Measurements from ENCODE around the gene ADAMTS14. TPM values are rescaled to one million over a fixed set of nuclear protein-coding genes. Genes with fewer than 3 reads are reported as not detected.
"Not testable (repeated sequence)": the region's sequence is repeated elsewhere in the genome, so short reads cannot be mapped to it uniquely, and the experiment has no call there.

ADAMTS14 gene, protein sequence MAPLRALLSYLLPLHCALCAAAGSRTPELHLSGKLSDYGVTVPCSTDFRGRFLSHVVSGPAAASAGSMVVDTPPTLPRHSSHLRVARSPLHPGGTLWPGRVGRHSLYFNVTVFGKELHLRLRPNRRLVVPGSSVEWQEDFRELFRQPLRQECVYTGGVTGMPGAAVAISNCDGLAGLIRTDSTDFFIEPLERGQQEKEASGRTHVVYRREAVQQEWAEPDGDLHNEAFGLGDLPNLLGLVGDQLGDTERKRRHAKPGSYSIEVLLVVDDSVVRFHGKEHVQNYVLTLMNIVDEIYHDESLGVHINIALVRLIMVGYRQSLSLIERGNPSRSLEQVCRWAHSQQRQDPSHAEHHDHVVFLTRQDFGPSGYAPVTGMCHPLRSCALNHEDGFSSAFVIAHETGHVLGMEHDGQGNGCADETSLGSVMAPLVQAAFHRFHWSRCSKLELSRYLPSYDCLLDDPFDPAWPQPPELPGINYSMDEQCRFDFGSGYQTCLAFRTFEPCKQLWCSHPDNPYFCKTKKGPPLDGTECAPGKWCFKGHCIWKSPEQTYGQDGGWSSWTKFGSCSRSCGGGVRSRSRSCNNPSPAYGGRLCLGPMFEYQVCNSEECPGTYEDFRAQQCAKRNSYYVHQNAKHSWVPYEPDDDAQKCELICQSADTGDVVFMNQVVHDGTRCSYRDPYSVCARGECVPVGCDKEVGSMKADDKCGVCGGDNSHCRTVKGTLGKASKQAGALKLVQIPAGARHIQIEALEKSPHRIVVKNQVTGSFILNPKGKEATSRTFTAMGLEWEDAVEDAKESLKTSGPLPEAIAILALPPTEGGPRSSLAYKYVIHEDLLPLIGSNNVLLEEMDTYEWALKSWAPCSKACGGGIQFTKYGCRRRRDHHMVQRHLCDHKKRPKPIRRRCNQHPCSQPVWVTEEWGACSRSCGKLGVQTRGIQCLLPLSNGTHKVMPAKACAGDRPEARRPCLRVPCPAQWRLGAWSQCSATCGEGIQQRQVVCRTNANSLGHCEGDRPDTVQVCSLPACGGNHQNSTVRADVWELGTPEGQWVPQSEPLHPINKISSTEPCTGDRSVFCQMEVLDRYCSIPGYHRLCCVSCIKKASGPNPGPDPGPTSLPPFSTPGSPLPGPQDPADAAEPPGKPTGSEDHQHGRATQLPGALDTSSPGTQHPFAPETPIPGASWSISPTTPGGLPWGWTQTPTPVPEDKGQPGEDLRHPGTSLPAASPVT
- total RNA-seq: 0.10 TPM
- long read RNA-seq, partial matches to known transcripts: 0 of 1 reads
- long read RNA-seq, other reads (novel, unspliced or antisense): 1 of 1 reads

DNA sequence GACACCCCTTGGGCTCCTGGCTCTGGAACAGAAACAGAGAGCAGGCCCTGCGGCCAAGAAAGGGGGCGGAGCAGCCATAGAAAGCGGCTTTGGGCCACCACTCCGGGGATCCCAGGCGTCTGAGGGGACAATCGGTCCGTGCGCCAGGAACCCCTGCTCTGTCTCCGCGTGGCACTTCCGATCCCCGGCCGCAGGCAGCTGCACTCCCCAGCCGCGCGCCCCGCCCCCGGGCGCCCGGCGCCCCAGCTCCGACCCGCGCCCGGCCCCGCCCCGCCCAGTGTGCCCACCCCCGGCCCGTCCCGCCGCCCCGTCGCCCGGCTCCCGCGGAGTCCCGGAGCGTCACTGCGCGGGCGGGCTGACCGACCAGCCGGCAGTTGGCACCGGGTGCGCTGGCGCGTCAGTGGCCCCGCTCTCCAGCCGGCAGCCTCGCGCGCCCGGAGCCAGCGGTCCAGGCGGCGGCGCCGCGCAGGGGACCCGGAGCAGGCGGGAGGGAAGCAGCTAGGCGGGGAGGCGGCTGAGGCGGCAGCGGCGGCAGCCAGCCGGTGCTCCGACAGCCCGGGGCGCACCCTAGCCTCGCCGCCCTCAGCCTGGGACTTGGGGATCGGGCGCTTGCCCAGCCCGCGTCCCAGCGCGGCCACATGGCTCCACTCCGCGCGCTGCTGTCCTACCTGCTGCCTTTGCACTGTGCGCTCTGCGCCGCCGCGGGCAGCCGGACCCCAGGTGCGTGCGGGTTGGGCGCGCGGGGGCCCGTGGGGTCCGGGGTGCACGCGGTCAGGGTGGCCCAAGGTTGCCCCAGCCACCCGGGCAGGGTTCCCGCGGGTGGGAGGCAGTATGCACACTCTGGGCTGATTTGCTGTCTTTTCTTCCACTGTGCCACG lies at the start of gene ADAMTS14:
TSS of gene ADAMTS14 (plus strand) at position 342 of the 878 bp plus-strand sequence. CDS start at position 639, 297 bp downstream.
- ATAC-seq: peak; percentile 67
- intact Hi-C loops (cut with micrococcal nuclease): no loop called here
- peak; percentile 76 for DNase-seq

DNA sequence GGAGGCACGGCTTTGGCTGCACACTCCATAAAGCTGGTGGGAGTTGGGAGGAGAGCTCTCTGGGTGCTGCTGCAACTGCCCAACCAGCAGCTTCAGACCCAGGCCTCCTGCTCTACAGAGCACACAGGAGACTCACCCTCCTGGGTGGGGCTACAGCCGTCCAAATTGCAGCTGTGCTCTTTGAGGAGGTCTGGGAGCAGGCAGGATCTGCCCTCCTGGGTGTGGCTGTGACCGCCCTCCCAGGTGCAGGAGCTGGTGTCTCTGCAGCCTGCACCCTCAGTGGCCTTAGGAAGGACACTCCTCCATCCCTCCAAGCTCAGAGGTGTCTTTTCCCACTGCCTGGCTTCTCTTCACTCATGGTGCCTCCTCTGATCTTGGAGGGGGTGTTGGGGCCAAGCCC lies 49.8 kb upstream of the ADAMTS14 start:
- no peak for DNase-seq
- intact Hi-C loops (cut with micrococcal nuclease): loop anchor here (2.0 kb wide), 1 partner anchor 38 kb away; no protein-coding TSS in a partner anchor
- no peak for ATAC-seq

DNA sequence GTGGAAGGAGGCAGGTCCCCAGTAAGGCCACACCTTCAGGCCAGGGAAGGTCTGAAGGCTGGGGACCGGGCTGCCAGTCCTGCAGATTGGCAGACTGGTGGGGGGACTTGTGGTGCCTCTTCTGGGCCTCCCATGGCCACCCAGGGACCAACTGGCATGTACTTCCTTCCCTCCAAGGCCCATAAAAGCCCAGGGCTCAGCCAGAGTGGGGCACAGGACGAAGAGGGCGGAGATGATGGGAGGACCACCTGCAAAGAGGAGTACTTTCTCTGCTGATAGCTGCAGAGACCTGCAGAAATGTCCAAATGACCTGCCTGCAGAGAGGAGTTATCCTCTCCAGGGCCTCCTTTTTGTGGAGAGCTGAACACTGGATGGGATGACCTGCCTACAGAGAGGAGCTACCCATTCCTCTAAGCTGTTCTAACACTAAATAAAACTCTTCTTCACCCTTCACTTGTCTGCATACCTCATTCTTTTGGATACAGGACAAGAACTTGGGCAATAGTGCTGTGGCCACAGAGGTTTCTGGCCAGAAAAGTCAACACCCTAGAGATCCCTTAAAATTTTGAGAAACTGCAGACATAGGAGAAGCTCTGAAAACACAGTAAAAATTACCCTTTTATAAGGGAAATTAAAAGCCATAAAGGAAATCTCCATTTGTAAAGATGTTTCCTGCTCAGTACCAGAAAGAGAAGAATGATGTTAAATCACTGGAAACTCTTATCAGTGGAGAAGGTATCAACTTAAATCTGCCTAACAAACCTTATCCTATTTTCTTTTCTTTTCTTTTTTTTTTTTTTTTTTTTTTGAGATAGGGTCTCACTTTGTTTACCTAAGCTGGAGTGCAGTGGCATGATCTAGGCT lies 49.1 kb upstream of the ADAMTS14 start:
- DNase-seq (no peak), ATAC-seq (peak; percentile 86)
- intact Hi-C loops (cut with micrococcal nuclease): loop anchor here (2.0 kb wide), 1 partner anchor 38 kb away; no protein-coding TSS in a partner anchor

DNA sequence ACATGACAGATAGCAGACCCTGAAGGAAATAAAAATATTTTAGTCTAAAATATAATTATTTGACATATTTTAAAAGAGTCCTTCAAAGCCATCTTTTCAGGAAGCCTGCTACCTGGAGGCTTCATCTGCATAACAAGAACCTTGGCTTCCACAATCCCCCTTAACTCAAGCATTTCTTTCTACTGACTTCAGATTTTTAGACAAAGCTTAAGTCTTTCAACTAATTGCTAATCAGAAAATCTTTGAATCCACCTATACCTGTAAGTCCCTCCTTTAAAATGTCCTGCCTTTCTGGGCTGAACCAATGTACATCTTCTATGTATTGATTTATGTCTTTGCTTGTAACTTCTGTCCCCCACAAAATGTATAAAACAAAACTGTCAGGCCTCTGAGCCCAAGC lies 46.2 kb upstream of the ADAMTS14 start:
- DNase-seq (no peak), ATAC-seq (no peak)
- intact Hi-C loops (cut with micrococcal nuclease): no loop called here

DNA sequence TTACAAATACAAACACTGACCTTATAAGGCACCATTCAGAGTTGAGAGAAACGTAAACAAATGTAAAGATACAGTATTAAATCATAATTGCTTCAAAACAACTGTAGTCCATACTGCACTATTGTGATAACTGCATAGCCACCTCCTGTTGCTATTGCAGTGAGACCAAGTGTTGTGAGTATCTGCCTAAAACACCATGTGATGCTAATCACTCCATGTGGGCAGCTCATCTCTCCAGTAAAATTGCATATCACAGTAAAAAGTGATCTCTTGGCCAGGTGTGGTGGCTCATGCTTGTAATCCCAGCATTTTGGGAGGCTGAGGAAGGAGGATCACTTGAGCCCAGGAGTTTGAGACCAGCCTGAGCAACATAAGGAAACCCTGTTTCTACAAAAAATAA lies 43.0 kb upstream of the ADAMTS14 start:
- ATAC-seq: no peak
- DNase-seq: no peak
- intact Hi-C loops (cut with micrococcal nuclease): no loop called here

DNA sequence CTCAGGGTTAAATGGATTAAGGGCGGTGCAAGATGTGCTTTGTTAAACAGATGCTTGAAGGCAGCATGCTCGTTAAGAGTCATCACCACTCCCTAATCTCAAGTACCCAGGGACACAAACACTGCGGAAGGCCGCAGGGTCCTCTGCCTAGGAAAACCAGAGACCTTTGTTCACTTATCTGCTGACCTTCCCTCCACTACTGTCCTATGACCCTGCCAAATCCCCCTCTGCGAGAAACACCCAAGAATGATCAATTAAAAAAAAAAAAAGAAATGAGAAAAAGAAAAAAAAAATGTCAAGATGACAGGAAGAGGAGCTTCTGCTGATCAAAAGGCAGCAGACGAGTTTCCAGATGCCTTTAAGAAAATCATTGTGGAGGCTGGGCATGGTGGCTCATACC lies 40.6 kb upstream of the ADAMTS14 start:
- ATAC-seq; DNase-seq; intact Hi-C loops (cut with micrococcal nuclease): not testable (repeated sequence)

DNA sequence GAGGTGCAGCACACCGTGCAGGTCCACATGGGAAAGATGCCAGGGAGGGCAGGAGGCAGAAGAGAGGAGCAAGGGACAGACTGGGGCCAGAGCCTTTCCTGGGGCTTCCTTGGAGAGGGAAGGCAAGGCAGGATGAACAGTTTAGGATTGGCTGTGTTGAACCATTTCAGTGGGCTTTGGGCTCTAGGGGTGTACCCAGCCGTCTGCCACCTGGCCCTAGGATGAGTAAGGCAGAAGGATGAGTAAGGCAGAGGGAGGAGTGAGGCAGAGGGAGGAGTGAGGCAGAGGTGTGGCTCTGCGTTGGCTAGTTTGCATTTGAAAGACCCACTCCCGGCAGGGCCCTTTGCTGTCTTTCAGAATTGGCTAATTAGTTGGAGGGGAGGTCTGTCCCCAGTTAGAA lies 38.3 kb upstream of the ADAMTS14 start:
- intact Hi-C loops (cut with micrococcal nuclease): no loop called here
- DNase-seq (no peak), ATAC-seq (no peak)

DNA sequence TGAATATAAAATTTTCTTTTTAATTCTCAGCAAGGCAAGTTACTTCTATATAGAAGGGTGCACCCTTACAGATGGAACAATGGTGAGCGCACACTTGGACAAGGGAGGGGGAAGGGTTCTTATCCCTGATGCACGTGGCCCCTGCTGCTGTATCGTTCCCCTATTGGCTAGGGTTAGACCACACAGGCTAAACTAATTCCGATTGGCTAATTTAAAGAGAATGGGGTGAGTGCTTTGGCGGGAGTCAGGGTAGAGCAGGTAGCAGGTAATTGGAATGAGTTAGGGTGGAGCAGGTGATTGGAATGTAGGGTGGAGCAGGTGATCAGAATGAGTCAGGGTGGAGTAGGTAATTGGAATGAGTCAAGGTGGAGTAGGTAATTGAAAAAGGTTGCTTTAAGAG lies 37.8 kb upstream of the ADAMTS14 start:
- intact Hi-C loops (cut with micrococcal nuclease): not testable (repeated sequence)

DNA sequence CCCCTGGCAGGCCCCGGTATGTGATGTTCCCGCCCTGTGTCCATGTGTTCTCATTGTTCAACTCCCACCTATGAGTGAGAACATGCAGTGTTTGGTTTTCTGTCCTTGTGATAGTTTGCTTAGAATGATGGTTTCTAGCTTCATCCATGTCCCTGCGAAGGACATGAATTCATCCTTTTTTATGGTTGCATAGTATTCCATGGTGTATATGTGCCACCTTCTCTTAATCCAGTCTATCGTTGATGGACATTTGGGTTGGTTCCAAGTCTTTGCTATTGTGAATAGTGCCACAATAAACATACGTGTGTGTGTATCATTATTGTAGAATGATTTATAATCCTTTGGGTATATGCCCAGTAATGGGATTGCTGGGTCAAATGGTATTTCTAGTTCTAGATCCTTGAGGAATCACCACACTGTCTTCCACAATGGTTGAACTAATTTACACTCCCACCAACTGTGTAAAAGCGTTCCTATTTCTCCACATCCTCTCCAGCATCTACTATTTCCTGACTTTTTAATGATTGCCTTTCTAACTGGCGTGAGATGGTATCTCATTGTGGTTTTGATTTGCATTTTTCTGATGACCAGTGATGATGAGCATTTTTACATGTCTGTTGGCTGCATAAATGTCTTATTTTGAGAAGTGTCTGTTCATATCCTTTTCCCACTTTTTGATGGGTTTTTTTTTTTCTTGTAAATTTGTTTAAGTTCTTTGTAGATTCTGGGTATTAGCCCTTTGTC lies 32.5 kb upstream of the ADAMTS14 start:
- intact Hi-C loops (cut with micrococcal nuclease); DNase-seq; ATAC-seq: not testable (repeated sequence)

More for the DNA sequence above, 37.8 kb upstream of the ADAMTS14 start:
- DNase-seq, ATAC-seq: not testable (repeated sequence)

DNA sequence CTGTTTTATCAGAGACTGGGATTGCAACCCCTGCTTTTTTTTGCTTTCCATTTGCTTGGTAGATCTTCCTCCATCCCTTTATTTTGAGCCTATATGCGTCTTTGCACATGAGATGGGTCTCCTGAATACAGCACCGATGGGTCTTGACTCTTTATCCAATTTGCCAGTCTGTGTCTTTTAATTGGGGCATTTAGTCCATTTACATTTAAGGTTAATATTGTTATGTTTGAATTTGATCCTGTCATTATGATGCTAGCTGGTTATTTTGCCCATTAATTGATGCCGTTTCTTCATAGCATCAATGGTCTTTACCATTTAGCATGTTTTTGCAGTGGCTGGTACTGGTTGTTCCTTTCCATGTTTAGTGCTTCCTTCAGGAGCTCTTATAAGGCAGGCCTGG lies 29.0 kb upstream of the ADAMTS14 start:
- DNase-seq; intact Hi-C loops (cut with micrococcal nuclease): not testable (repeated sequence)

DNA sequence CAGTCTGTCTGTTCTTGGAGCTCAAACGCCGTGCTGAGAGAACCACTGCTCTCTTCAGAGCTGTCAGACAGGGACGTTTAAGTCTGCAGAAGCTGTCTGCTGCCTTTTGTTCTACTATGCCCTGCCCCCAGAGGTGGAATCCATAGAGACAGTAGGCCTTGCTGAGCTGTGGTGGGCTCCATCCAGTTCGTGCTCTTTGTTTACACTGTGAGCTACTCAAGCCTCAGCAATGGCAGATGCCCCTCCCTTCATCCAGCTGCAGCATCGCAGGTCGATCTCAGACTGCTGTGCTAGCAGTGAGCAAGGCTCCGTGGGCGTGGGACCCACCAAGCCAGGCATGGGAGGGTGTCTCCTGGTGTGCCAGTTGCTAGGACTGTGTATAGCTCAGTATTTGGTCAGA lies 27.3 kb upstream of the ADAMTS14 start:
- ATAC-seq; DNase-seq; intact Hi-C loops (cut with micrococcal nuclease): not testable (repeated sequence)

More for the DNA sequence above, 29.0 kb upstream of the ADAMTS14 start:
- not testable (repeated sequence) for ATAC-seq

DNA sequence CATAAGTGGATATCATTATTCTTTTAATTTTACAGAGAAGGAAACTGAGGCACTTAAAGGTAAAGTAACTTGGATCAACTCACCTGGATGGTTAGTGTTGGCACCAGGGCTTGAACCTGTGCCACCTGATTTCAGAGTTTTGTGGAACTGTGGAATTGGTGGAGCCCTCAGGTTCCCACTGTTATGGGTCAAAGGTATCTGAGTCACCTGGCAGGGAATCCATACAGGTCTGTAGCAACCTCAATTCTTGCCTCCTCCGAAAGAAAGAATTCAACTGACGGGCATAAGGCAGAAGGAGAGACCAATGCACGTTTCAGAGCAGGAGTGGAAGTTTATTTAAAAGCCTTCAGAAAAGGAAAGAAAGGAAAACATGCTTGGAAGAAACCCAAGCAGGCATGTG lies 25.2 kb upstream of the ADAMTS14 start:
- intact Hi-C loops (cut with micrococcal nuclease): no loop called here
- ATAC-seq (no peak), DNase-seq (no peak)

DNA sequence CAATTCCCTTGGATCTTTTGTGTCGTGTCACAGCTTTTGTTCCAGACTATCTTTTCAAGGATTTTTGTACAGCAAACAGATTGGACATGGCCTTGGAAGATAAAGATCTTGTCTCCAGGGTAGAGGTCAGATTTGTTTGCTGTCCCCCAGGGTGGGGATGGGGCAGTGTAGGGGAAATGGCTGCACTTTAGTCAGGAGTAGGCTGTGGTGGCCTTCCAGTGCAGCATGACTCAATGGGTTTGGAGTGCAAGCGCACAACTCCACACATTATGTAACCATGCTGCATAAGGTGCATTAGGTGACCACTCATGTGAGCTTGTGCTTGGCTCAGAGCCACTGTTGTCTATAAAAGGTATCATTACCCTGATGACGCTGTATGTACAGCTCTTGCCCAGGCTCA lies 23.9 kb upstream of the ADAMTS14 start:
- intact Hi-C loops (cut with micrococcal nuclease): no loop called here
- DNase-seq (no peak), ATAC-seq (no peak)

DNA sequence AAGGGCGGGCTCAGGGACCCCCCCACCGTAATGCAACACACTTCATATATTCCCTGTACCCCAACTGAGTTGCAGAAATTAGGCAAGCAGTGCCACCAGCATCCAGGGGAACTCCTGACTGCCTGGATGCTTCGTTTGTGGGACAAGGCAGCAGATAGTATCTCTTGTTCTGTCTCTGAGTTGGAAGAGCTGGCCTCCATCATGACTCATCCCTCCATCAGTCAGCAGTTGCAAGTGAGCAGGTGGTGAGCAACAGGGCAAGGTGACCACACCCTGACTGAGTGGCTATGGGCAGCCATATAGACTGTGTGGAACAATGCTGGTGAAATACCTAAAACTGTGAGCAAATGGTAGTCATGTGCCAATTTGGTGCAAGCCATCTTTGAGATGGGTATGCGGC lies 22.8 kb upstream of the ADAMTS14 start:
- intact Hi-C loops (cut with micrococcal nuclease): no loop called here
- DNase-seq (no peak), ATAC-seq (no peak)

DNA sequence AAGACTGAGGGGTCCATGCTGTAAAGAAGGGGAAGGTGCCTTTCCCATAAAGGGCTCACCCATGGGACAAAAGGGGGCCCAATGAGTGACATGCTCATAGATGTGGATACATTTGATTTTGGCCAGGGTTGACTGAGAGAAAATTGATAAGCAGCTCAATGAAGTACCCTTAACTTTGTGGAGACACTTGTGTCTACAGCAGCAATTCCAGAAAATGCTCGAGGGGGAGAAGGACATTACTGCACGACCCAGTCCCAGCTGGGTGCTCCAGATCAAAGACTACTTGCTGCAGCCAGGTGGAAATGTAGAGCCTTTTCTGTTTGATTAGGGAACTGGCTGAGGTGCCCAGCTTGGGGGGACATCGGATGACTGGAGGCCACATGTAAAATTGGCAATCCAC lies 22.2 kb upstream of the ADAMTS14 start:
- intact Hi-C loops (cut with micrococcal nuclease): no loop called here
- ATAC-seq (no peak), DNase-seq (no peak)

DNA sequence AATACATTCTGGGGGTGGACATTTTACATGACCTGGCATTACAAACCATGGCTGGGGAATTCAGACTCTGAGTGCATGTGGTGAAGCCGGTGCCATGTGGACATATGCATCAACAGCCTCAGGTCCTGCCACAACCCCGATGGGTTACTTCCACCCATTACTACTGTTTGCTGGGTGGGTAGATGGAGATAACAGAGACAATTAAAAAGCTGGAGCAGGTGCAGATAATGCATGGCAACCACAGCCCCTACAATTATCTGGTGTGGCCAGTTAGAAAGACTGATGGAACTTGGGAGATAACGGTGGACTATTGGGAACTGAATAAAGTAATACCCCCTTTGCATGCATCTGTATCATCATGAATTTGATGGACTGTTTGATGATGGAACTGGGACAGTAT lies 21.6 kb upstream of the ADAMTS14 start:
- intact Hi-C loops (cut with micrococcal nuclease): no loop called here
- no peak for ATAC-seq
- no peak for DNase-seq

DNA sequence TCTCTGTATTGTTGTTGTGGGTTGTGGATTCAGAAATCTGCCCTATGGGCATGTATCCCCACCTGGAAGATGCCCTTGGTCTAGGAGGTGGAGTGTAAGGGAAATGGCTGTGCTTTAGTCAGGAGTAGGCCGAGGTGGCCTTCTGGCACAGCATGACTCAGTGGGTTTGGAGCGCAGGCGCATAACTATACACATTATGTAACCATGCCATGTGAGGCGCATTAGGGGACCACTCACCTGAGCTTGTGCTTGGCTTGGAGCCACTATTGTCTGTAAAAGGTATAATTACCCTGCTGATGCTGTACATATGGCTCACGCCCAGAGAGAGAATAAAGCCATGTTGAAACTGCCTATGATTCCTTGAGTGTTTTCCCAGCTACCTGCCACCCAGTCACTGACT lies 20.6 kb upstream of the ADAMTS14 start:
- intact Hi-C loops (cut with micrococcal nuclease): no loop called here
- ATAC-seq: no peak

More for the DNA sequence above, 20.6 kb upstream of the ADAMTS14 start:
- no peak for DNase-seq

Data from left ventricle myocardium superior (tissue), 1 donor.